ENCODE measurements around the gene PLEKHA5.

Gene PLEKHA5

GRCh38 chr12:19128485-19128884, 1.0 kb upstream of the PLEKHA5 start:
- DNase-seq = no peak

GRCh38 chr12:19129122-19129485, 429 bp upstream of the PLEKHA5 start:
- DNase-seq = no peak

DNA sequence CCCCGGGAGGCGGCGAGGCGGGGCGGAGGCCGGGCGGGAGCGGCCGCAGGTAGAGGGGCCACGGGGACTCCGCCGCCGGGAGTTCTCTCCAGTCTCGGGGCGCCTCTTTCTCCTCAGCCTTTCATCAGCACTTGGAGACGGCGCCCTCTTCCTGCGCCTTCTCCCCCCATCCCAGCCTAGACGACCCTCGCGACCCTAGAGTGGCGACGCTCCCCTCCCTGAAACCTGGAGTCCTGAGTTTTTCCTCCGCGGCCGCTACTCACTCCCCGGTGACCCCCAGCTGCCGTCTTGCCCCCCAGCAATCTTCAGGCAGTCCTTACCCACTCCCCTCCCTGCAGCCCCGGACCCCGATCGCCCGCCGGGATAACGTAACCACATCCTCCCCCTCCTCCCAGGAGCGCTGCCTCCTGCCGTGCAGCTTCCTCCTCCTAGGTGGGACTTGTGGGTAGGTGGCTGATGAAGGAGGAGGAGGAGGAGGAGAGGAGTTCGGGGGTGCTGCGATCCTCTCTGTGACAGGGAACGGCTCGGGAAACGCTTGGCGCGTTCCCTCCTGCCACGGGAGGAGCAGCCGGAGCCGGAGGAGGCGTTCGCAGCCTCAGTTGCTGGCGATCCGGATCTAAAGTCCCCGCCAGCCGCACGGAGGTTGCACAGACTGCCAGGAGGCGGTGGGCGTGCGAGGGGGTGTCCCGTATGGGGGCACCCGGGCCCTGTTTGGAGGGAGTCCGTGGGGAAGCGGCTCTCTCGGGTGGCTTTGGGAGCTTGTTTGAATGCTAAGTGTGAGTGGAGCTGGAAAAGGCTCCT, 891 bp downstream of the PLEKHA5 start:
- no peak for DNase-seq

DNA sequence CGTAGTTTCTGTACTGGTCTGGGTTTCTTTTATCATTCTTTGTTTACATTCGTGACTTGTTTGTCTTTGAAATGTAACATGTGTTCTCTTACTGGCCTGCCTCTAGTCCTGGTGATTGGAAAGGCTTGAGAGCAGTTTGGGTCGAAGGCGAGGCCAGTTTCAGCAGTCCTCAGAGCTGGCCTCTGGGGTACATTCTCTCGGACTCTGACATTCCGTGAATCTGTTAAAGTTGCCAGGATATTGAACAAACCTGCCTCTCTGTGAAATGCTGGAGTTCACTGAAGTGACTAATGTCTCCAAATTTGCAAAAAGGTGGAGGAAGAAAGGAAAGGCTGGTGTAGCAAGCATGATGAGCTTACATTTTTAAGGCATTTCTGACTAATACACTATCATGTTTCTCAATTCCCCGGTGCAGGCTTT, 1.5 kb downstream of the PLEKHA5 start:
- no peak for DNase-seq

DNA sequence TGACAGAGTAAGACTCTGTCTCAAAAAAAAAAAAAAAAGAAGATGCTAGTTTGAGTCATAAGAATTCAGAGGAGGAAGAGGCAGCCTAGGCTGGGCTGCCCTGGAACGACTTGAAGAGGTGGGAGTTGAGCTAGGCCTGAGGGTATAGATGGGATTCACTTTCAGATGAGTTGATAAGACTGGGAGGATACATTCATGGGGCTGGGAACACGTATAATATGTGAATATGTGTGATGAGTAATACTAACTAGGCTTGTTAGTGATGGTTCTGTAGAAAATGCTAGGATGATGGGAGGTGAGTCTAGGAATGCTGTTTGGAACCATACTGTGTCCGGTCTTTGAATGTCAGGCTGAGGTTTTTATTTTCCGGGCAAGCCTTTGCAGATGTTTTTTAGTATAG, 9.0 kb downstream of the PLEKHA5 start:
- no peak for DNase-seq

- no peak for DNase-seq
Measured at GRCh38 chr12:19138956-19139355, 9.4 kb downstream of the PLEKHA5 start.

- DNase-seq = no peak
Measured at GRCh38 chr12:19139615-19140194, 10.2 kb downstream of the PLEKHA5 start.

GRCh38 chr12:19140381-19141236, 11.1 kb downstream of the PLEKHA5 start:
- DNase-seq = no peak

DNA sequence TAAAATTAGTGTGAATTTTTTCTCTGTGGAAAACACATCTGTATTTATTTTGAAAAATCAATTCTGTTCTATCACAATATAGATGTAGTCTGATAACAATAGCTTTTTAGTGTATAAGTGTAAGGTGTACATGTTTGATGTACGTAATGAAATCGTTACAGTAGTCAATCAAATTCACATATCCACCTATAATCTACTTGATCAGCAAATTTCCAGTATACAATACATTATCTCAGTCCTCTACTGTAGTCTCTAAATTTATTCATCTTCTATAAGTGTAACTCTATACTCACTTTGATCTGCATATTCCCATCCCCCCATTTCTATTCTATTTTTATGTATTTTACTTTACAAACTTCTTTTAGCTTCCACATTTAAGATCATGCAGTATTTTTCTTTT, 13.0 kb downstream of the PLEKHA5 start:
- no peak for DNase-seq

DNA sequence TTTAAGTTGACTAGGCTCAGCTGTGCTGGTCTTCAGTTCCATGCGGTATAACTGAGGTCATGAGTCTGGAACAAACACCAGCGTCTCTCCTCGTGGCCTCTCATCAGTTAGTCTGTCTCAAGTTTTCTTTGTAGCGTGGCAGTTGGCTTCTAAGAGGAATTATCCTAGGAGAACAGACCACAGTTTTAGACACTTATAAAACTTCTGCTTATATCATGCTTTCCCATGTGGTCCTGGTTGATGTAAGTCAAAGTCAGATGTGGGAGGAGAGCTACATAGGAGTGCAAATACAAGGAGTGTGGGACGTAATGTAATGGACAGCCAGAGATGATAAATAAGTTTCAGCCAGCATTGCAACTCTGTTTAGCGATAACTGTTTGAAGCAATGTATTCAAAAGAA, 14.8 kb downstream of the PLEKHA5 start:
- no peak for DNase-seq

GRCh38 chr12:19144985-19145384, 15.5 kb downstream of the PLEKHA5 start:
- DNase-seq = no peak

DNA sequence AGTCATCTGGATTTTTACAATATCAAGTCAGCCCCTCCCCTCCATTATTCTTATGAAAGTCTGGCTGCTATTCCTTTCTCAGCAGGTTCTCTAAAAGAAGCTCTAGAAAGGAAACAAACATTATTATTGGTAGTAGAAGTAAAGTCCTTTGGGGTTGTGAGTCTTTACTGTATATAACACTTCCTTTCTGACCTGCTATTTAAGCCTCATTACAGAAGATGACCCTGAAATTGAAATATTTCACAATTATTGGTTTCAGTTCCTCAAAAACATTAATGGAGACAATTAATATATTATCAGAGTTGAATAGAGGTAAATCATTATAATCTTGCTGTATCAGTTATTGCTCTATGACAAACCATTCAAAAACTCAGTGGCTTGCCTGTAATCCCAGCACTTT, 19.3 kb downstream of the PLEKHA5 start:
- no peak for DNase-seq

- no peak for DNase-seq
Measured at GRCh38 chr12:19150273-19150900, 20.9 kb downstream of the PLEKHA5 start.

DNA sequence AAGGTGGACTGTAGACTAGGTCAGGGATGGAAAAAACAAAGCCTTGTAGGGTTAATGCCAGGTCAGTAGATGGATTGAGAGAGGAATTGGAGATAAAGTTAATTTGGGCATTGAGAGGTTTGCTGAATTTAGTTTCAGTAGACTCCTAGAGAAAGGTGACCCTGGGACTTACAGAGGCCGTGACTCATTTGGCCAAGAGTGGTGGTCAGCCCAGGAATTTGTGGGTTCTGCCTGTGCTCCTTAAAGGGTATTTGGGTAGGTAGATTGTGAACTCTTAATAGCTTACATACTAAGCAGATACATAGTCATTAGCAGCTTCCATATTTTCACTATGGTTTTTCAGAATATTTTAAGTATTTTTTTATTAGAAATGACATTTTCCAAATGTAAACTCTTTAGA, 21.8 kb downstream of the PLEKHA5 start:
- no peak for DNase-seq

DNA sequence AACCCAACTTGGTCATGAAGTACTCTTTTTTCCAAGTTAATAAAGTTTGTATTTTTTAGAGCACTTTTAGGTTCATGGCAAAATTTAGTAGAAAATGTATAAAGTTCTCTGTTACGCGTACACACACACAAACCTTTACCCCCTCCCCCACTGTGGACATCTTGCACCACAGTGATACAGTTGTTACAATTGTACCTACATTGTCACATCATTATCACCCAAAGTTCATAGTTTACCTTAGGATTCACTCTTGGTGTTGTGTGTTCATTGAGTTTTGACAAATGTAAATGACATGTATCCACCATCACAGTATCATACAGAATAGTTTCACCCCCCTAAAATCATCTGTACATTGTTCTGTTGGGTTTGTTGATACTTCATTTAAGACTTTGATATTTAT, 23.9 kb downstream of the PLEKHA5 start:
- DNase-seq = no peak

GRCh38 chr12:19154686-19155085, 25.2 kb downstream of the PLEKHA5 start:
- no peak for DNase-seq

GRCh38 chr12:19155981-19156734, 26.6 kb downstream of the PLEKHA5 start:
- DNase-seq = no peak

DNA sequence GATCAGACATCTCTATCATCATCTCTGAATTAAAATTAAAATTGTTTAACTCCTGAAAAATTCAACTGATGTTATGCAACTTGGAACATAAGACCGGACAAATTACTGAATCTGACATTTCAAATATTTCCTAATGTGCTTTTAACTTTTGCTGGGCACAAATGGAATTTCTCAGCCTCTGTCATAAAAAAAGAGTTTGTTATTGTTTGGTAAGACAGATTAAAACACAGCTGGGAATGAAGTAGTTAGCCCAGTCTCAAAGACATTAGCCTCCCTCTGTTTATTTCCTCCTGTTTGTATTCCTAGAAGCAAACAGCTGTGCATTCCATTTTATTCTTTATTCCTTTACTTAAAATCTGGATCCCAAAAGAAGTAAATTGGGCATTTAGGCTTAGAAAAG, 29.4 kb downstream of the PLEKHA5 start:
- DNase-seq = no peak

DNA sequence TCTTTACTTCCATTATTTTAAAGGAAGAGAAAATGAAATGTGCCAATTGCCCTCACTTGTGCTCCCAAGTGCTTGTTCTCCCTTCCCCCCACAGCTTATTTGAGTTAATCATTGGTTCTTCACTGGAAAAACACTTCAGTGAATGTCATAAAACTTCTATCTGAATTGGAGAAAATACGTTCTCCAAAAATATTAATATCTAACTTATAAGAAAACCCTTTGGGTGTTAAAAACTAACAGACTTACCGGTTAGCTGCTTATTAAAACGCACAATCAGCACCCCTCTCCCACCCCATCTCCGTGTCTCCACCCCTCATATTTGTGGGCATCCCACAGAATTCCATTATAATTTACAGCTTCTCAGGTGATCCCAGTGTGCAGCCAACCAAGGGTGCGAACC, 31.7 kb downstream of the PLEKHA5 start:
- no peak for DNase-seq

GRCh38 chr12:19165451-19165850, 35.9 kb downstream of the PLEKHA5 start:
- no peak for DNase-seq

DNA sequence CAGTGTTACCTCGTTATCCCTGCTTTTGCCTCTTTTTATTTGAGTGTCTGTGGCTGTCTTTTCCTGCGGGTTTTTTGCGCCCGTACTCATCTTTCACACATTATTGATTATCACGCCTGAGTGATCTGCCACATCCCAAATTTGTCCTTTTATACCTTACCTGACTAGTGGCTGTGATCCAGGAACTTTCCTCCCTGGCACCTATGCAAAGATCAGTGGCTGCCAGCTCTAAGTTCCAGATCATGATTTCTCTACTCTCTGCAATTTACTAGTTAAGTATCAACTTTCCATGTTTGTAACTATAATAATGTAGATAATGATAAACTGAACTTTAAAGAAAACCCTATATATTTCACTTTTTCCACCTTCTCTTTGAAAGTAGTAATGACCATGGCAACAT, 36.9 kb downstream of the PLEKHA5 start:
- DNase-seq = no peak

DNA sequence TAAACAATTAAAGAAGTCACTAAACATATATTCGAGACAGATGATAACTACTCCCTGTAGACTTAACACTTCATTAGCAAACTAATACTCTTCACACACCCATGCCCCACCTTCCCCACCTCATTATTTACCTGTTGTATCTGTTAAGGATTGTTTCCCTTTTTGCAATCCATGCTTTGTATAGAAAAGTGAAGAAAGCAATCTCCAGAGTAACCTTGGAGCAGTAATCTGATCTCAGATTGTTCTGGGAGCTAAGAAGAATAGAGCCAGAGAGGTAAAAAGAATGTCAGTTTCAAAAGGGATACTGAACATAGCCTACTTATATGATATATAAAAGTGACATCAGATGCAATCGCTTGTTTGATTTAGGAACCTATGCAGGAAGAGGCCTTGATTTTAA, 37.4 kb downstream of the PLEKHA5 start:
- DNase-seq = no peak

DNA sequence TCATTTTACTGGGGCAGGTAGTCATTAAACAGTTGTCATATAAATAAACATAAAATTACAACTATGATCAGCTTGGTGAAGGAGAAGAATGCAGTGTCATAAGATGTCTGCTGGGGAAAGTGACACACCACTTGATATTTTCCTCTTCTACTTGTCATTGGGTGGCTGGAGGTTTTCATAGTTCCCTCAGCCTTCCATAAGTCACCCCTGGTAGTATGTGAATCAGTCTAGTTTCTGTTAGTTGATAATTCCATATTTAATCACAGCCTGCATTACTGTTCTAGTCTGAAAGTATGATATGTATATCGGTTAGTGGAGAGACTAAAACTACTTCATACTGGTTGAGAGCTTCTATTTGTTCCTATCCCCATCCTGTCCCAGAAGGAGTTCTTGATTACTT, 38.2 kb downstream of the PLEKHA5 start:
- DNase-seq = no peak

Measured in activated CD4-positive, alpha-beta T cell treated with anti-CD3 and anti-CD28 coated beads, Interleukin-2, amount 50 U/mL, for 4 hours (primary cell).